ENCODE results near the gene PSTK.

- TF ChIP-seq POLR2A (IDR thresholded peaks at IDR 0.05), result no peak
- no peak for TF ChIP-seq CTCF (IDR thresholded peaks at IDR 0.05 in 8 of 11, conservative IDR thresholded peaks at IDR 0.05 in 3 of 11)
- TF ChIP-seq POLR2AphosphoS5 (IDR thresholded peaks at IDR 0.05), result no peak
Measured at GRCh38 chr10:122997864-122998263, 17.7 kb downstream of the PSTK start.
